IPS DF 4.7 (cell line): Measurements from ENCODE around the gene NOP9.
"Not testable (repeated sequence)": the region's sequence is repeated elsewhere in the genome, so short reads cannot be mapped to it uniquely, and the experiment has no call there.

ENCODE experiments used
- DNase-seq: peaks from one replicate; pipeline ENCODE4 v3.0.0-alpha.2; 2013; ENCODE audit warnings: low spot score; ENCODE audit errors: extremely low read depth

The NOP9 gene

DNA sequence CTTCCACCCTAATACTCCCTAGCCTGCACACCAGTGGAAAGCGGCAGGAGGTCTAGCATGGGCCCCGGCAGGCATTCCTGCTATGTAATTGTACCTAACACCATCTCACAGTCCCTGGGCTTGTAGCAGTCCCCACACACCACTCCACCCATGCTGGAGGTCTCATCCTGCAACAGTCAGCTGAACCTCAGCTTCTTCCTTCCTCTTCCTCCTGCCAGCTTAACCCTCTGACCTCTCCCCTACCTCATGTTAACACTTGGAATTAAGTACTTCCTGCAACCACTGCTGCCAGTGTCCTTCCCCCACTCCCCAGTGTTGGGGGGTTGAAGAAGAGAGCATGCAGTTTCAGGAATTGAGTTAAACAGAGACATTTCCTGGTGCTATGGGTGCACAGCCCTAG is 27.7 kb downstream of the NOP9 start:
- no peak for DNase-seq

DNA sequence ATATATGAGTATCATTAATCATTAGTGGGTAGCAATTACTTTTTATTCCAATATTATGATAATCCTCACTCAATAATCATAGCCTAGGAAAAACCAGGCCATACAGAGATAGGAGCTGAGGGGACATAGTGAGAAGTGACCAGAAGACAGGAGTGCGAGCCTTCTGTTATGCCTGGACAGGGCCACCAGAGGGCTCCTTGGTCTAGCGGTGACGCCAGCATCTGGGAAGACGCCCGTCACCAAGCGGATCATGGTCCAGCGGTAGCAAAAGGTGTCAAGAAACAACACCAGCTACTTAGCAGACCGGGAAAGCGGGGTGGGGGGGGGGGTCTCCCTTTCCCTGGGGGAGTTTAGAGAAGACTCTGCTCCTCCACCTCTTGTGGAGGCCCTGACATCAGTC is 28.3 kb downstream of the NOP9 start:
- not testable (repeated sequence) for DNase-seq

DNA sequence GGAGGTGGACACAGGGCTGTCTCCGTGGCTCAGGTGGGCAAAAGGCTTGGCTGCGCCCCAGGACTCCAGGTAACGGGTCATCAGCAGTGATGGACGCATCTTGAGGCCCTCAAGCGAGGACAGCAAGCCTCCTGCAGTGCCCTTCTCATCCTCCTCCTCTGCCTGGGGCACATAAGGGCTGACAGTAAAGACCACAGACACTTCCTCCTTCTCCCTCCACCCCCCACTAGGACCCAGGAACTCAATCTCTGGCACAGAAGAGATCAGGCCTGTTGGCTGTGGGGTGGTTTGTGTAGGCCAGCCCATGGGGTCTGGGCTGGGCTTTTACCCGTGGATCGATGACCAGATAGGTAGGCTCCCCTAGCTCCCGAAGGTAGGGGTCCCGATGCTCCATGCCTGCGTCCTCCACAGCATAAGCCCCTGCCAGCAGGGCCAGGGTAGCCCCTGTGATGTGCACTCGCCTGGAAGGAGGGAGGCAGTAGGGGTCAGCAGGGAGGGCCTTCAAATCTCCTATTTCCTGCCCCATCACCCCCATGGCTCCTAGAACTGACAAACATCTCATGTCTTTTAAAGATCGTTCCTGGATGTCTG is 29.5 kb downstream of the NOP9 start:
- no peak for DNase-seq

DNA sequence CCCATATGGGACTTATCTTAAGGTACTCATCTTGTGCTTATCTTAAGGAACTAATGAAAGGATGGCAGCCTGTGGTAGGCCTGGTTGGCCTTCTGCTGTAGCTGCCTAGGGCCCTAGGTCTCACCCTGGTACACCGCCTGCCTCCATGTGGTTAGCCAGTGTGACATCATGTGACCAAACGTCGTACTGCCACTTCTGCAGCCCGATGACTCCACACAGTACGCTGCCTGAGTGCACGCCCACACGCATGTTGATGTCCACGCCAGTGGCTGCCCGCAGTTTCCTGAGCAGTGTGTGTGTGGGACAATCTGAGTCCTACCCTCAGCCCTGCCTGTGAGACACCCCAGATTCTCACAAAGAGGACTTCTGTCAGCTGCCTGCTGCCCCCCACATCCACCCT is 30.1 kb downstream of the NOP9 start:
- DNase-seq, result no peak

DNA sequence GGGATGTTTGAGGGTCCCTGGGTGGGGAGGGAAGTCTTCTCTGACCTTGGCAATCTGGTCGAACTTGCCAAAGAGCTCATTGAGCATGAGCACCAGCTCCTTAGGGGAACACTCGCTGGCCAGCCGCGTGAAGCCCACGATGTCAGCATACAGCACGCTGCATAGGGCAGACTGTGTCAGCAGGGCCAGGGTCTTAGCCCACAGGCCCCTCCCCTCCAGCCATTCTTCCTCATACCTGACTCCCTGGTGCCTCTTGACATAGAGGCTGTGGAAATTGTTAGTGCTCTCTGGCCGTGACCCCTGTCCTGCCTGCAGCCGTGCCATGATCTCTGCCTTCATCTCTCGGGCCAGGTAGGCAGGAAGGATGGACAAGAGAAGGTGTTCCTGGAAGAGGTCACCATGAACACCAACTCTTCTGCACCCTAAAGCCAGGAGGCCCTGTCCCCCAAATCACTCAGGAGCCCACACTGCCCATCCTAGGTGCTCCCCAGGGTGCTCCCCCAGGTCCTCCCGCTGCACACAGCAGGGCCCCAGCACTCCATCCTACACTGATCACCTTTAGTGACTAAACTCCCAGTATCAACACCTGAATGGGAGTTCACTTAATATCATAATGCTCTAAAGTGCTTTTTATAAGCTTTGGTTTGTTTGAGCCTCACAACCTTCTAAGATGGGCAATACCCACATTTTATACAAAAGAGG is 31.5 kb downstream of the NOP9 start:
- no peak for DNase-seq

DNA sequence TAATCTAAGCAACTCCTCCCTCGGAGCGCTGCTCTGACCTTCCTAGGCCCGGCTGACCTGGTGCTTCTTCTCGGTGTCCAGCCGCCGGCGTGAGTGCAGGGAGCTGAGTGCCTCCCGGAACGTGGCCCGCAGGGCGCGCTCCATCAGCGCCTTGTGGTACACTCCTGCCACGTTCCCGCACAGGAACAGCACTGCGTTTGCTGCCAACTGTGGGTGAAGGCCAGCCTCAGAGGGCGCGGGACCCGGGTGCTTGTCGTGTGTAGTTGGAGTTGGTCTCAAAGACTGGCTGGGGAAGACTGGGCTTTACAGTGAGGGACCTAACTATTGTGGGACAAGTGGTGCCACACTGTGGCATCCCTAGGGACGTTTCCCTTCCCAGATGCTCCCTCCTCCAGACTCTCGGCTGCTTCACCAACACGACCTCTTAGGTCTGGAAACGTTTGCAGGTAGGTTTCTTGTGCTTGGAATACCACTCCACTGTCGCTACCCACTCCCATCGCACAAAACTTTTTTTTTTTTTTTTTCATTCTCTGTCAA is 32.1 kb downstream of the NOP9 start:
- no peak for DNase-seq

DNA sequence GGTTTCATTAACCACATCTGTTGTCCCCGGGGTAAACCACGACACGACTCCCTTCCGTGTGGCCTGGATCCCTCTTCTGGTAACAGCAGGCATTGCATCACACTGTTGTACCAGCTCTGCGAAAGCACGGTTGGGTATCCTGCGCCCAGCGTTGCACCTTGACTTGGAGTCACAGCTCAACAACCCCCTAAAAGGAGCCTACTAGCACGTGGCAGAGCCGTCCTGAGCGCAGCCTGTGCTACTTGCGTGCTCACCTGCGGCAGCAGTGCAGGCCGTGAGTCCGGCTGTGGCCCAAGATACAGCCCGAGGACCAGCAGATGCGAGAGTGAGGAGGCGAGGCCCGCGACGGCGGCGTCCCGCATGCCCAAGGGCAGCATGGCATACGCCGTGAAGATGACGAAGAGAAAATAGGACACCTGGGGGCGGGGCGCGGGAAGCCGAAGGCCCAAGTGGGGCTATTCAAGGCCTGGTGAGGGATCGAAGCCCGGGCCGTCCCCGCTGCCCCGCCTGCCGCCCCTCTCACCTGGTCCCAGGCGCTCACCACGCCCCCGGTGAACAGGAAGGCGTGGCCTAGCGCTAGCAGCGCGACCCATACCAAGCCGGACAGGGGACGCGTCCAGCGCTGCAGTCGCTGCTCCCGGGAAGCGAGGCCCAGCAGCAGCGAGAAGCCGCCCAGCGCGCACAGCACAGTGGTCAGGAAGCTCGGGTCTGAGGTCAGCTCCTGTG is 32.8 kb downstream of the NOP9 start:
- no peak for DNase-seq

DNA sequence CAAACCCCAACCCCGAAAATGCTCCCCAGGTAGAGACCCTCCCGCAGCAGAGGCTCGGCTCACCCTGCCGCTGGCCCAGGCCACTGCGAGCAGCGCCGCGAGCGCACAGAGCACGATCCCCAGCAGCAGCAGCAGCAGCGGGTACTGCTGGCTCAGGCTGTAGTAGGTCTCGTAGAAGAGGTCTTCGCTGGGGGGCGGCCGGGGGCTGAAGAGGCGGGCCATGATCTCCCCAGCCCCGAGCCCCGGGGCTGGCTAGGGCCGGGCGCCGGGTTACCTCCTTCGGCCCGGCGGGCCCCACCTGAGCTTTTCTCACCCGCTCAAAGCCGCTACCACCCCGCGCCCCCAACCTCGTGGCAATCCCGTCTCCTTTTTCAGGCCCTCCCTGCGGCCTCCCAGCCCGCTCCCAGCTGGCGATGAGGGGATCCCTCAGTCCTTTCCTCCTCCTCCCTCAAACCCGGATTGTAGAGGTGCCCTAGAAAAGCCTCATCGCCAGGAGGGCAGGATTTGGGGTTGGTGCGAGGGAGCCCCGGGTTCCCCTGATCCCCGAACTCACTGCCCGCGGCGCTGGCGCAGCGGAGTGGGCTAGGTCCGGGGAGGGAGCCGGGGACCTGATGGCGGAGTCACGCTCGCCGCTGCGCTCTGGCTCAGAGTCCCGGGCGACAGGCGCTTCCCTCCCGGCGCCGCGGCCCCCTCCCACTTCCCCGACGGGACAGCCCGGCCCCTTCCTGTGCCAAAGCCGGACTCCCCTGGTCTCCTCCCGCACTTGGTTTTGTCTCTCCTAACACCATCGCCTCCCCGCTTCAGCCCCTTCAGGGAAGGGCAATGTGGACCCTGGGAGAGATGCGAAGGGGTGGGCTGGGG is 35.0 kb downstream of the NOP9 start, which contains the start of gene ADCY4:
ADCY4 (minus strand) TSS at position 641 of the 861 bp plus-strand sequence; CDS start at position 222, 419 bp downstream.
- DNase-seq, result no peak

DNA sequence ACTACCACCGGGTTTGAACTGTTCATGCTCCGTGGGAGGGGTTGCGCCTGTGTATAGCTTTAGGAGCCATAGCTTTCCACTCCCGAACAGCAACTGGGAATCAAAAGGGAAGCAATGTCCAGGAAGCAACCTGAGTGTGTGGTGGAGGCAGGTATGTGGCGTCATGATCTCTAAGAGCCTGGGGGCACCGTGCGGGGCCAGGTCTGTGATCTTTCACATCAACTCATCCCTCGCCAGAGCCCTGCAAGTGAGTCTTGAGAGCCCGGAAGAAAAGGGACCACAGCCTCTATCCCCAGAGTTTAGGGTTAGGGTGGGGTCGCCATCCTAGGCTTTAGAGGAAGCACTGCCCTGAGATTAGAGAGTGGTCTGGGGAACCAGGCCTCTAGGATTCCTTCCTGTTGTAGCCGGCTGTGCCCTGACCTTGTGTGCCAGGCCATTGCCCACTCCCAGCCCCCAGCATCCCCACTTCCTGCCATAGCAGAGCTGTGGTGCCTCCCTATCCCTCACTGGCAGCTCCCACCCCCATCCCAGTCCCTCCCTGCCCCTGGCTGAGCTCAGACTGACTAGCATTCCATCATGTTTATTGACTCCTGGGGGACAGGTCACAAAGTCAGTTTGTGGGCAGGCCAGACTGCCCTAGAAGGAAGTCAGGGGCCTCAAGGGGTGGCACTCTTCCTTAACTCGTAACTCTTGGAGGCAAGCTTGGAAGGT is 36.0 kb downstream of the NOP9 start:
- no peak for DNase-seq

DNA sequence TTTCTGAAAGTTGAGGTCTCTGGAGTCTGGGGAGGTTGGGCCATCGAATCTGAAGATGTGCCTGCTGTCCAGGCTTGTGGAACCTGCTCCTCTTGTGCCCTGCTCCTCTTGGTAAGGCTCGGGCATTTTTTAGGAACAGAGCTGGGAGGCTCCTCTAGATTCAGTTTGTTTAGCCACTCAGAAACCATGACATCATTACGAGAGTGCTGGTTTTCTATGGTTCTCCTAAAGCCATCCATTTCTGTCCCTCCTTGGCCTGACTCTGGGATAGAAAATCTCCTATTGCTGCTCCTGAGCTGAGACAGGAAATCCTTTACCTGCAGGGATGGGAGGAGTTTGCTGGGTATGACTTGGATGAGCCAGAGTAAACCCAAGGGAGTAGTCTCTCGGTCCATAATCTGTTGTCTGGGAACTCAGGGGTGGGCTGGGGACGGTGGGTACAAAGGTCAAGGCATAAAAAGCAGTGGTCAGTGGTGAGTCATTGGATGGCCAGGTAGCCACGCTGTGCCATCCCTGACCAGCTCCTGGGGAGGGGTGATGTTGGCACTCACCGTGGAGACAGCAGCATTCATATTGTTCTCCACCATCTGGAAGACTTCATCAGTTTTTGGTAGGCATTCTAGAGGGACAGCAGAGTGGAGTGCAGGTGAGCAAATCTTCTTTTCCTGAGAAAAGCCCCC is 37.6 kb downstream of the NOP9 start:
- no peak for DNase-seq

DNA sequence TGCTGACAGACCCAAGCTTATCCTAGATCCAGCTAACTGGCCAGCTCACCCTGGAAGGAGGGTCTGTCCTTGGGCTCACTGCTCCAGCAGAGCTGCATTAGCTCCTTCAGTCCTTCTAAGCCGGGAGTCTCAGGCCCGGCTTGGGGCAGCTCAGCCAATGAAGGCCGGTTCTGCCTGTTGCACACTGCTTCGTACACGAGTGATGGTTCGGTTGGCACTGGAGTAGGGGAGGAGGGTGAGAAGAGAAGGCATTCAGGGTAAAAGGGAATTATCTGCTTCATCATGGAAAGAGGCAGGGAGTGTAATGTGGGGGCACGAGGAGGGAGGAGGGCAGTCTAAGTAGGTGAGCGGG is 38.1 kb downstream of the NOP9 start:
- no peak for DNase-seq

DNA sequence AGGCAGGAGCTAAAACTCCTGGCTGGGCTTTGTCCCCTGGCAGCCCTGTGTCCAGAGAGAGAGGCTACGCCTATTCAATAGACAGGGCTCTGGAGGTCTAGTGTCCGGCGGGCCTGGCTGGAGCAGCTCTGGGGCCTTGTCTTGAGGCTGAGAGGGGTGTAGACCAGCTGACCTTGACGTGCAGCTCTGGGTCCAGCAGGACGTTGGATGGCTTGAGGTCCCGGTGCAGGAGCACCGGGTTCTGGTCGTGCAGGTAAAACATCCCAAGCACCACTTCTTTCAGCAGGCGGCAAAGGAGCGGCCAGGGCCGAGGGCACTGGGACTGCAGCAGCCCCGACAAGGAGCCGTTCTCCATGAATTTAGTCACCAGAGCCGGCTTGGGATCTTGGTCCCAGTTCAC is 39.2 kb downstream of the NOP9 start:
- DNase-seq, result no peak

DNA sequence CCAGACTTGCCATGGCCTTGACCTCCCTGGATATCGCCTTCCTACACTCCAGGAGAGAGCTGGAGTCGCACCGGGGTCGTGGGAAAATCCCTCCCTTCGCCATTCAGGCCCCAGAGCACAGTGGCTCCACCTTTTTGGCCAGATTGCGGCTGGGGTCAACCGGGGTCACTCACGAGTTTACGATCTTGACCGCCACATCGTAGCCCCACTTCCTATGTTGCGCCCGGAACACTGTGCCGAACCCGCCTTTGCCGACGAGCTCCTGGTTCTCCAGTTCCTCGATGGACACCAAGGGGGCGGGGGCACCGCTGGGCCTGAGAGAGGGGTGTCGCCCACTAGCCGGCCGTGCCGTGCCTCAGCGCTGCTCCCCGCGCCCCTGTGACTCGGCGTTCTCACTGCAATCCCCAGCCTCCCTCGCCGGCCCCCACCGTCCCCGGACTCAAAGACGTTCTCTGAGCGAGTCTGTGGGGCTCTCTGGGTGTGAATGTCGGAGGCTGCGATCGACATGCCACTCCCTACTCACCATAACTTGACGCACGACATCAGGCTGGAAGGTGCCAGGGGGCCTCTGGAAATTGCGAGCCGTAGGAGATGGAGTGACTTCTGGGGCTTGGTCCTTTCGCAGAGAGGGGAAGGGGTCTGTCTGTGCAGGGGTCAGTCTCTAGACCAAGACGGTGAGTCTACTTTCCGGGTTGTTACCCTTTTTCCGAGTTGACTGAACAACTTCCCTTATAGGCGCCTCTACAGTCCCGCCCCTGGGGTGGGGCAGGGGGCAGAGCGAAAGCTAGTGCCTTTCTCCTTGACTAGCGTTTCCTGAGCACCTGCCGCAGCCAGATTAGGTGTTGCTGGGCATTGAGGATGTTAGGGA is 39.9 kb downstream of the NOP9 start, which contains the start of gene RIPK3:
RIPK3 (minus strand) TSS at position 708 of the 868 bp plus-strand sequence; CDS start at position 543, 165 bp downstream.
- DNase-seq, result no peak

DNA sequence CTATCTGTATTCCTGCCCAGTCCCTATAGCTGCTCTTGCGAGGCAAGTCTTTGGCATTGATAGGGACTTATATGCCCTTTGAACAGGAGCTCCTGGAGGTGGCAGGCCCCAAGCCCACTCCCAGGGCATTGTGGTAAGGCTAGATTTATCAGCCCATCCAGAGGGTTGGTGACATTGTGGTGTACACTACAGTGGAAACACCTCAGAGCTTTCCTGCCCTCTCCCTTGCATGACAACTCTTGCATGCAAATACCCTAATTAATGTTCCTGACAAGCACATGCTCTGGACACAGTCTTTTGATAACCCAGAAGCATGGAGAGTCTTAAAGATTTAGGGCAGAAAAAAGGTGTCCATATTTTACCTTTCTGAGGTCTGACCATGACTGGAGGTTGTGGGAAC is 41.0 kb downstream of the NOP9 start:
- DNase-seq, result no peak

DNA sequence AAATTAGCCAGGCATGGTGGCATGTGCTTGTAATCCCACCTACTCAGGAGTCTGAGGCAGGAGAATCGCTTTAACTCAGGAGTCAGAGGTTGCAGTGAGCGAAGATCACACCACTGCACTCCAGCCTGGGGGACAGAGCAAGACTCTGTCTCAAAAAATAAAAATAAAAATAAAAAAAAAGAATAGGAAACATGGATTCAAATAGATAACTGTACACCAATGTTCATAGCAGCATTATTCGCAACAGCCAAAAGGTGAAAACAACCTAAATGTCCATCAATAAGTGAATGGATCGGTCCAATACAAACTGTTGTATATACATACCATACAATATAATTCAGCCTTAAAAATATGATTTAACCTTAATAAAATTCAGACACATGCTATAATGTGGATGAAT is 43.2 kb downstream of the NOP9 start:
- no peak for DNase-seq

DNA sequence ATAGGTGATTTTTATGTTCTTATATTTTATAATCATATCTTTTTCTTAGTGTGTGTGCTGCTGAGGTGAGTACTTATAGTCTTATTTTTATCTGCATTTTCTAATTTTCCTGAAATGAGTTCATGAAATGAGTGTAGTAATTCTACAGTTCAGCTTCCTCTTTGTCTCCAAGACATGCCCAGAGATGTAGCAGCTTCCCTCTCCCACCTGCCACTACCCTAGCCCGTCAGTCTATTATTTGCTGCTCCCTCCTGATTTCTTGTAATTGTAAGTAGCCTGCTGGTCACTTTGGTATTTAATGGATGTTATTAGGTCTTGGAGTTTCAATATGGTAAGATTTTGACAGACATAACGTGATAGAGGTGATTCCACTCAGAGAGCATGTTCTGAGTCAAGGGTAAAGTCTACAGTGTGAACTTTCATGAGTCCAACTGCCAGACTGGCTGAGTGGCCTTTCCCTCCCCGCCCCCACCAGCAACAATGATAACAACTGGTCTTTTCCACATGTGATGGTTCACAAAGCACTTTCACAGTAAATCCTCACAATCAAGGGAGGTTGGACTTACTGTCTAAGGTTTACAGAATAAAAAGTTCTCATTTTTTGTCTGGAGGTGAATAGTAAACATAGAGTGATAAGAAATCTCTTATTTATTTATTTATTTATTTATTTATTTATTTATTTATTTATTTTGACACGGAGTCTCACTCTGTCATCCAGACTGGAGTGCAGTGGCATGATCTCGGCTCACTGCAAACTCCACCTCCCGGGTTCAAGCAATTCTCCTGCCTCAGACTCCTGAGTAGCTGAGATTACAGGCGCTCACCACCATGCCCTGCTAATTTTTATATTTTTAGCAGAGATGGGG is 44.4 kb downstream of the NOP9 start:
- no peak for DNase-seq

DNA sequence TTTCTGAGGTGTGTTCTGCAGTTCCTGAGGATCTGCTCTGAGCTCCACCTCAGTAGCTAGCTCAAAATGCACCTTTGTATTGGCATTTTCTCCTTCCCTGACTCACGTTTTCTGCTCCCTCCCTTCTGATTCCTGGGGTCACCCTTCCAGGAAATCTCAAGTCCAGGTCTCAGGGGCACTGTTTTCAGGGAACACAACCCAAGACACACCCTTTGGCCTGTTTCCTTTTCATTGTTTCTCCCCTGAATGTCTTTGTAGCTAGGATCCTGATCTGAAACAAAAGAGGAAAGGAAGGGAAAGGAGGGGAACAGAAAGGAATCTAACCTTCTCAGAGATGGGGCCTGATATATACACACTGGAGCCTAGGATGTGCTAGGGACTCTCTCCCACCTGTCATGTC is 47.5 kb downstream of the NOP9 start:
- DNase-seq, result no peak

DNA sequence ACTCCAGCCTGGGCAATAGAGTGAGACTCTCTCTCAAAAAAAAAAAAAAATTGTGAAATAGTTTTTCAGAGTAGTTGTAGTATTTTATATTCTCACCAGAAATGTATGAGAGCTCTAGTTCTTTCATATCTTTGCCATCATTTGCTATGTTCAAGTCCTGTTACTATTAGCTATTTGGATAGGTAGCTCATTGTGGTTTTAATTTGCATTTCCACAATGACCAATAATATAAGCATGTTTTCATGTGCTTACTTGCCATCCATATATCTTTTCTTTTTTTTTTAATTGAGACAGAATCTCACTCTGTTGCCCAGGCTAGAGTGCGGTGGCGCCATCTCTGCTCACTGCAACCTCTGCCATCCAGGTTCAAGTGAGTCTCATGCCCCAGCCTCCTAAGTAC is 48.5 kb downstream of the NOP9 start:
- DNase-seq, result no peak
